GM19397 (cell line): ENCODE data around the gene MGAT5B.

Experiments
- ATAC-seq: cut with Tn5 transposase; IDR thresholded peaks from one replicate; pipeline ENCODE4 v1.9.1; 2021; ENCODE audit warnings: mild to moderate bottlenecking, moderate library complexity; ENCODE audit not compliant: unreplicated experiment

The MGAT5B gene

GRCh38 chr17:76946772-76947135 is 78.5 kb downstream of the MGAT5B start:
- ATAC-seq: no peak

GRCh38 chr17:76947309-76947708 is 79.1 kb downstream of the MGAT5B start:
- no peak for ATAC-seq

GRCh38 chr17:76947771-76948170 is 79.6 kb downstream of the MGAT5B start:
- ATAC-seq: no peak

- no peak for ATAC-seq
Measured at GRCh38 chr17:76948301-76948700, 80.1 kb downstream of the MGAT5B start.

- no peak for ATAC-seq
Measured at GRCh38 chr17:76948726-76949342, 80.6 kb downstream of the MGAT5B start.

- ATAC-seq: no peak
Measured at GRCh38 chr17:76949913-76950695, 81.9 kb downstream of the MGAT5B start.

GRCh38 chr17:76951375-76951905 is 83.2 kb downstream of the MGAT5B start:
- ATAC-seq: no peak

- no peak for ATAC-seq
Measured at GRCh38 chr17:76952402-76952801, 84.2 kb downstream of the MGAT5B start.

GRCh38 chr17:76953066-76953465 is 84.9 kb downstream of the MGAT5B start:
- ATAC-seq: no peak

GRCh38 chr17:76953946-76954345 is 85.7 kb downstream of the MGAT5B start:
- ATAC-seq: no peak

GRCh38 chr17:76955191-76955590 is 87.0 kb downstream of the MGAT5B start:
- ATAC-seq: no peak

- ATAC-seq: no peak
Measured at GRCh38 chr17:76956846-76957540, 88.8 kb downstream of the MGAT5B start.

- no peak for ATAC-seq
Measured at GRCh38 chr17:76957678-76958464, 89.7 kb downstream of the MGAT5B start.

GRCh38 chr17:76958974-76959373 is 90.8 kb downstream of the MGAT5B start:
- no peak for ATAC-seq

- no peak for ATAC-seq
Measured at GRCh38 chr17:76961869-76962268, 93.7 kb downstream of the MGAT5B start.

- no peak for ATAC-seq
Measured at GRCh38 chr17:76962858-76963257, 94.7 kb downstream of the MGAT5B start.

GRCh38 chr17:76966016-76966415 is 97.8 kb downstream of the MGAT5B start:
- ATAC-seq: no peak

GRCh38 chr17:76966486-76967181 is 98.4 kb downstream of the MGAT5B start:
- ATAC-seq: no peak

GRCh38 chr17:76967762-76968161 is 99.6 kb downstream of the MGAT5B start:
- no peak for ATAC-seq
